ENCODE data around the gene NUP153. TPM values are rescaled to one million over a fixed set of nuclear protein-coding genes. Genes with fewer than 3 reads are reported as not detected.
A peak's percentile ranks its signal among the peaks of the same experiment; 100 is the strongest.

NUP153 gene
- total RNA-seq, 1 experiment from 2014 or later, result 37.8 TPM

DNA sequence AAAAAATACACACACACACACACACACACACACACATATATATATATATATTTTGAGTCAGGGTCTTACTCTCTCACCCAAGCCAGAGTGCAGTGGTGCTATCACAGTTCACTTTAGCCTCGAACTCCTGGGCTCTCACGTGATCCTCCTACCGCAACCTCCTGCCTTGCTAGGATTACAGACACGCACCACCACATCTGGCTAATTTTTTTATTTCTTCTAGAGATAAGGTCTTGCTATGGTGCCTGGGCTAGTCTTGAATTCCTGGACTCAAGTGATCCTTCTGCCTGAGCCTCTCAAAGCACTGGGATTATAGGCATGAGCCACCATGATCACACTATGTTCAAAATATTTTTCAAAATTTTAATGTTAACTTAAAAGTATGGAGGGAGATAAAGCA is 43.5 kb downstream of the NUP153 start:
- no peak for DNase-seq (ENCODE audit: low spot score)

DNA sequence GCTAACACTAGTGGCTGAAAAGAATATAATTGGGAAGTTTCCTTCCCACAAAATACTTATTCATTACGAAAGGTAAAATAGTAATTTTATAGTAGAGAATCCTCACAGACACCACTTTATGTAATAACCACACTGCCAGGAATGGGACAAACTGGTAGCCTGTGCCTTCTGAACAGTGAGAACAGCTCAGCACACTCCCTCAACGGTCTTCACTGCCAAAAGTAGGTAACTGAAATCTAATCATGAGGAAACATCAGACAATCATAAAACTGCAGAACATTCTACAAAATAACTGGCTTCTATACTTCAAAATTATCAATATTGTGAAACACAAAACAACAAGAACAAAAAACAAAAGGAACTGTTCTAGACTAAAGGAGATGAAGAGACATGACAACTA is 44.1 kb downstream of the NUP153 start:
- no peak for DNase-seq (ENCODE audit: low spot score)

DNA sequence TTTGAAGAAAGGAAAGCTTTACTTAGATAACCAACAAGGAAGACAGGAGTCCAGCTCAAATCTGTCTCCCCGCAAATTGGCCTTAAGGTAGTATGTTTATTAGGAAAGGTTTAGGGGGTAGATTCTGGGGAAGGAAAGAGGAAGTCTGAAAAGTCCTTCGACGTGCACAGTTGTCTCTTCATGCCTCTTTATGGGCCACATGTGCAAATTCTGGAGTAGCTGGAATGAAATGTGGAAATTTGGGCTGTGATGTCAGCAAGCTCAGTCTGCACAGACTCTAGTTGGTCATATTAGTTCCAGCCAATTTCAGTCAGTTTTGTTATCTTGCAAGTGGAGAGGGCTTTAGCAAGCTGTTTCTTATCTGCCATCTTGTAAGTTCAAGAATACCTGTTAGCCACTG is 50.1 kb downstream of the NUP153 start:
- no peak for DNase-seq (ENCODE audit: low spot score)

DNA sequence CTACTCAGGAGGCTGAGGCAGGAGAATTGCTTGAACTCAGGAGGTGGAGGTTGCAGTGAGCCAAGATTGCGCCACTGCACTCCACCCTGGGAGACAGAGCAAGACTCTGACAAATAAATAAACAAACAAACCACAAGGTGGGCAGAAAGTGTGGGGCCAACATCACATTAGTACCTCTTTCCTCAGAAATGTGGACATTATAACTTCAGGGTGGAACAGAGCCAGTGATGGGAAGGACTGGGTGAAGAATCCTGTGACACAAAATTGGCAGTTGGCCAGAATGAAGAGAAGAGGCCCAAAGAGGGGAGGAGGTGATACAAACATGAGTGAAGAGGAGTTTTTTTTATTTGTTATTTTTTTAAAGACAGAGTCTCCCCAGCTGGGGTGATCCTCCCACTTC is 50.6 kb downstream of the NUP153 start:
- peak; percentile 30 for DNase-seq (ENCODE audit: low spot score)

DNA sequence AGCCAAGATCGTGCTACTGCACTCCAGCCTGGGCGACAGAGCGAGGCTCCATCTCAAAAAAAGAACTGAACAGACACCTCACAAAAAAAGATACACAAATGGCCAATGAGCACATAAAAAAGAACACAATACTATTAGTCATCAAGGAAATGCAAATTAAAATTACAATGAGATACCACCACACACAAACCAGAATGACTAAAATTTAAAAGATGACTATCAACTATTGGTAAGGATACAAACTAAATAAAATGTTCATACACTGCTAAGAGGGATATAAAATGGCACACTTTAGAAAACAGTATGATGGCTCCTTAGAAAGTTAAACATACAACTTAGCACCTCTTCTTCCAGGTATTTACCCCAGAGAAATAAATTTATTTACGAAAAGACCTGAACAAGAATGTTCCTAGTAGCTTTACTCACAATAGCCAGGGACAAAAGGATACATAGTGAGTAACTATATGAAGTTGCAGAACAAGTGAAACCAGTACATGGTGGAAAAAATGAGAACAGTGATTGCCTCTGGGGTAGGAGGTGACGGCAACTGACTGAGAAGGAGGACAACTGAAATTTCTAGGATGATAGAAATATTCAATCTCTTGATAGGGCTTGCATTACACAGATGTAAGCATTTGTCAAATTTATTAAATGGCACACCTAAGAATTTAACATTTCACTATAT is 53.4 kb downstream of the NUP153 start:
- DNase-seq (ENCODE audit: low spot score), result no peak

DNA sequence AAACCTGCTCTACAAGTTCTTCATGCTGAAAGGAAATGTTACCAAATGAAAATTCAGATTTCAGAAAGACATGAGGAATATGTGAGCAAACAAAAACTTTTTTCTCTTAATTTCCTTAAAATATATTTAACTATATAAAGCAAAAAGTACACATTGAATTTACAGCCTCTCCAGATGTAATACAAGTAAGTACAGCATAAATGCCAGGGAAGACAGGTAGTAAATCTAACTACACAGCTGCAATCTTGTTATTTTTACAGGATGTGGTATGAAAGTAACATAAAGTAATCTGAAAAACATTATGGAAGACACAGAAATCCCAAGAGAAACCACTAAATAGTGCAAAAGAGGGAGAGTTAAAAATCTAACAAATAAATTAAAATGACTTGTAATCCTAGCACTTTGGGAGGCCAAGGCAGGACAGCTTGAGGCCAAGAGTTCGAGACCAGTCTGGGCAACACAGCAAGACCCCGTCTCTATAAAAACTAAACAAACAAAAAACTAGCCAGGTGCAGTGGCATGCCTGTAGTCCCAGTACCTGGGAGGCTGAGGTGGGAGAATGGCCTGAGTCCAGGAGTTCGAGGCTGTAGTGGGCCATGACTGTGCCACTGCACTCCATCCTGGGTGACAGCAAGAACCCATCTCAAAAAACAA is 55.9 kb downstream of the NUP153 start:
- no peak for DNase-seq (ENCODE audit: low spot score)

DNA sequence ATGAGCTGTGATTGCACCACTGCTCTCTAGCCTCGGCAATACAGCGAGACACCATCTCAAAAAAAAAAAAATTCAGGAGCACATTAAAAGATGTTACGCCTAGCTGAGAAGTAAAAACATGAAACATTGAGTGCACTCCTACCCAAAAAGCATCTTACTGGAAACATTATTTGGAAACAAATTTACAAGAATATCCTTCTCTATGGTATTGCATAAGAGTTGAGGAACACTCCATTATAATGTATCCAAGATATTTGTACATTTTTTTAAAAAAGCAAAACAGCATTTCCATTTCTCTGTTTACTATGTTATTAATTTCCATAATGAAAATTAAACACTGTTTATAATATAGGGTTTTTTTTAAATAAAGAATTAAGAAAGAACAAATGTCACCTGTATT is 58.0 kb downstream of the NUP153 start:
- no peak for DNase-seq (ENCODE audit: low spot score)

DNA sequence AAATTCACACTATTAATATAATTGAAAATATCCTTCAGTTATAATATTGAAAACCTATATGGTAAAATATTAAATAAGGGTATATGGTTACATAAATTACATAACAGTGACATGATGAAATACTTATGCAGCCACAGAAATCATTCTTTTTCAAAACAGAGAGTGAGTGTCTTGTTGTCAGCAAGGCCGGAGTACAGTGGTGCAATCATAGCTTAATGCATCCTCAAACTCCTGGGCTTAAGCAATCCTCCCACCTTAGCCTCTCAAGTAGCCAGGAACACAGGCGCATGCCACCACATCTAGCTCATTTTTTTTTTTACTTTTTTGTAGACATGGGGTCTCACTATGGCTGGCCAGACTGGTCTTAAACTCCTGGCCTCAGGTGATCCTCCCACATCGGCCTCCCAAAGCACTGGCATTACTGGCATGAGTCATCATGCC is 66.2 kb downstream of the NUP153 start:
- no peak for DNase-seq (ENCODE audit: low spot score)

DNA sequence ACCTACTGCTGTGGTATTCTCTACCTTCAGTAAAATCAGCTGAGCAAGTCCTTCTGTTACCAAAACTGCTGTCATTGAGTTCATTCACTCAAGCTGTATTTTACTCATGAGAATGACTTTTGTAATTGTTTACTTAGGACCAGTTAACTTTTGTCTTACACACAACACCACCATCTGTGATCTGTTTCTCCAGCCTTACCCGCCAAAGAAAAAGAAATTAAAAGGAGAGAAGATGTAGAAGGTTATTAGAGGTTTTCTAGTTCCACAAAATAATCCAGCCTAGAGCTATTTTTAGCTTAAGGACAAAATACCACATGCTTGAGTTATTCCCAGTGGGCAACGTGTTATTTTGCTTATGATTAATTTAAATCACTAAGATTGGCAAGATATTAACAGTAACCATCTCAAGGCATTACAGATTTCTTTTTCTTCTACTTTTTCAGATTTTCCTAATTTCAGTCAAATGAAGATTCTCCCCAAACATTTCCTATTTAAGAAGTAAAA is 68.5 kb downstream of the NUP153 start:
- no peak for DNase-seq (ENCODE audit: low spot score)

DNA sequence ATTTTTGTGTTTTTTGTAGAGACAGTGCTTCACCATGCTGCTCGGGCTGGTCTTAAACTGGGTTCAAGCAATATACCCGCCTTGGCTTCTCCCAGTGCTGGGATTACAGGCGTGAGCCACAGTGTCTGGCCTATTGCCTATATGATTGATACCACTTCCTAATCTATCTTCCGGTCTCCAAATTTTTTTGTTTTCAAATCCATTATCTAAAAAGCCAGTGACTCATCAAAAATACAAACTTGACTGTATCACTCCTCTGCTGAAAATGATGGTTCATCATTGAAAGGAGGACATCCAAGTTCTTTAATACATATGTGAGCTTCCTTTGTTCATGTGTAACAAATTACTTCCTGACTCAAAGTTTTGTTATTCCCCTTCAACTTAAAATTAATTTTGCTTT is 71.2 kb downstream of the NUP153 start:
- DNase-seq (ENCODE audit: low spot score), result no peak

DNA sequence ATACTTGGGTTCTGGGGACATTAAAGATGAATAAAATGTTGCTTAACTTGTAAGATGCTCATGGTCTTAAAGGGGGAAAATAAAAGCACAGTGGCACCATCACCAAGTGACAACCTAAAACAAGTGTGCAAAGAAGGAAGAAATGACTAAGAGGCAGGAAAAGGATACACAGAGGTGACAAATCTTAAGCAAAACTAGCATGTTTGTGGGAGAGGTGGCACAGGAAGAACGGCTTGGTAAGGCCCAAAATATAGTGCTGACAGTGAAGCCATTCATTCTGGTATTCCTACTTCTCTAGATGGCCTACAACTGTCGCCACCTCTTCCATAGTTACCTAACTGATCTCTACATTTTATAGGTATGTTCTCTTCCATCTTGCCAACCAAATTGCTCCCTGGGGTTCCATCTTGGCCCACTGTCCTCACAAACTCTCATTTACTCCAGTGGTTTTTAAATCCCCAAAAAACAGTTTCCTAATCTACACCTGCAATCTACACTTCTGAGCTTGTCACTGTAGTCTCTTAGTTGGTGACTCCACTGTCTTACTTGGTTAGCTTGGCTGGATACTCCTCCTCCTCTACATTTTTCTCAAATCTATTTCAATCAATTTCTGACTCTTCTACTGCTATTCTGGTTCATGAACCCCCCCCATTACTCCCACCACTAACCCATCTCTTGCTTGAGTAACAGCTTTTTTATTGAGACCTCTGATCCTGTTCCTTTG is 73.1 kb downstream of the NUP153 start:
- DNase-seq (ENCODE audit: low spot score), result no peak

DNA sequence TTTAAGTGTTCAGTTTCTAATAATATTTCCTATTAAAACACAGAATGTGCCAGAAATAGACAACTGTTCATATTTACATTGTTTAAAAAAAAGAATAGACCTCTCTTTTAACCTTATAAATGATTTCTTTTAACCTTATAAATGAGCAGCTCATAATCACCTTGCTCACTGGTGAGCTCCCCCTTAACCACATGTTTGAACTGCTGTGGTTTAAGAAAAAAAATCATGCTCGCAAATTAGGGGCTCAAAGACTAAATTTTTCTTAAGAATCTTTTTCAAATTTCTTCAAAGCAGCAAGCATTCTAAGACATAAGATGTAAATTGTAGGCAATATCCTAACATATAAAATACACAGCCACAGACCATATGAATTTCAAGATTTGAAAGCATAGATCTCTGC is 73.8 kb downstream of the NUP153 start:
- no peak for DNase-seq (ENCODE audit: low spot score)

DNA sequence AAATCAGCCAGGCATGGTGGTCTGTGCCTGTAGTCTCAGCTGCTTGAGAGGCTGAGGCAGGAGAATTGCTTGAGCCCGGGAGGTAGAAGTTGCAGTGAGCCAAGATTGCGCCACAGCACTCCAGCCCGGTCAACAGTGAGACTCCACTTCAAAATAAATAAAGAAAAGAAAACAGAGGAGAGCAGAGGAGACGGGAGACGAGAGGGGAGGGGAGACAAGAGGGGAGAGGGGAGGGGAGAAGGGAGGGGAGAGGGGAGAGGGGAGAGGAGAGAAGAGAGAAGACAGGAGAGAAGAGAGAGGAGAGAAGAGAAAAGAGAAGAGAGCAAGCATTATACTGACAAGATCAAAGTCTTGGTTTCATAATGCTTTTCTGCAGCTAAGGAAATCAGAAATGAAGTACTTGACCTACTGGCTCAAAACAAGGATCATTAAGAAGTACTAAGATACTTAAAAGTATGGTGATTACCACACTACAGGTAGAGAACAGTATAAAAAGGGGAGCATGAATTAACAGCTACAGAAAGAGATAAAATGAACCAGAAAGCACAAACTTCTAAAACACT is 76.1 kb downstream of the NUP153 start:
- DNase-seq (ENCODE audit: low spot score), result peak; percentile 11

DNA sequence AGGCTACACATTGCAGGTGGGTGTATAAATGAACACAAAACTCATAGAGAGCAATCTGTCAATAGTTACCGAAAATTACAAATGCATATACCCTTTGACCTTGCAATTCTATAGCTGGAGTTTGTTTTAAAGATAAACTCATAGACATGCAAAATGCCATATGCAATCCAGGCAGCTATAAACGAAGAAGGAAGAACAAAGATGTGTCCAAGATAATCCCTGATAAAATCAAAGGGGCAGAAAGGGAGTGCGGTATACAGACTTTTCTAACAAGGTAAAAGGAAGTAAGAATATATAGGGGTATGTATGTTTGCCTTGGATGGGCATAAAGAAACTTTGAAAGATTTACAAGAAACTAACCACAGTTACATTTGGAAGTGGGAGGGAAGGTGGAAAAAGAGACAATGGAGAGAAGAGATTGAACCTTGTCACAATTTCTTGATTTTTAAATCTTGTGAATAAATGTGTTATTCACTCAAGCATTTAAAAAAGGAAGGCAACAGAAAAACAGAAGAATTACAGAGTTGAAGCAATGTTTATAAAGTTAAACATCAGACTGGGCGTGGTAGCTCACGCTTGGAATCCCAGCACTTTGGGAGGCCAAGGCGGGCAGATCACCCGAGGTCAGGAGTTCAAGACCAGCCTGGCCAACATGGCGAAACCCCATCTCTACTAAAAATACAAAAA is 76.8 kb downstream of the NUP153 start:
- no peak for DNase-seq (ENCODE audit: low spot score)

DNA sequence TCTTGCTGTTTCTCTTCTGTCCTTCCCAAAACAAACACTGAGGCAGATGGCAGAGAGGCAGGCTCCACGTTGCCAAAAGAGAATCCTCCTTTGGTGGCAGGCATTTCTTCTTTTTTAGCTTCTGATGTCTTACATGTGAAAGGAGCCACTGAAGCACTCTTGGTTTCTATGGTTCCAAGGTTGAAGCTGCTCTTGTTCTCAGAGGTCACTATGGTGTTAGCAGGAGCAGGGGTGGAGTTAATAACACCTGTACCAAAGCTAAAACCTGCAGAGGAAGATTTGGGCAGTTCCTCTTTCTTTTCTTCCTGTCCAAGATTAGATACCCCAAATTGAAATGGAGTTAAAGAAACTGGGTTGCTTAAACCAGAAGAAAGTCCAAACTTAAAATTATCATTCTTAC is 77.9 kb downstream of the NUP153 start:
- DNase-seq (ENCODE audit: low spot score), result no peak

DNA sequence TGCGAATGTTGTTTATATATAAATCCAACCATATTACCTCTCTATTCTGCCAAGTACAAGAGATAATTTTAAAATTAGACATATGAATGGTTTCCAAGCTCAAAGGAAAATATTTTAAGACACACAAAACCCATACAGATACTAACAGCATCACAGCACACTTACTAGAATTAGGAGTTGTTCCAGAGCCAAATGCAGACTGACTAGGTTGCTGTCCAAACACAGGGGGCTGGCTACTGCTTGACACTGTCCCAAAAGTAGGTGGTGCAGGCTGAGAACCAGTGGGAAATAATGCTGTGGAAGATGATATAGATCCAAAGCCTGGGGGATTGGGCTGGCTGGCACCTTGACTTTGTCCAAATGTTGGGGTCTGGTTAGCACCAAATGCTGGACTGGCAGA is 82.3 kb downstream of the NUP153 start:
- no peak for DNase-seq (ENCODE audit: low spot score)

DNA sequence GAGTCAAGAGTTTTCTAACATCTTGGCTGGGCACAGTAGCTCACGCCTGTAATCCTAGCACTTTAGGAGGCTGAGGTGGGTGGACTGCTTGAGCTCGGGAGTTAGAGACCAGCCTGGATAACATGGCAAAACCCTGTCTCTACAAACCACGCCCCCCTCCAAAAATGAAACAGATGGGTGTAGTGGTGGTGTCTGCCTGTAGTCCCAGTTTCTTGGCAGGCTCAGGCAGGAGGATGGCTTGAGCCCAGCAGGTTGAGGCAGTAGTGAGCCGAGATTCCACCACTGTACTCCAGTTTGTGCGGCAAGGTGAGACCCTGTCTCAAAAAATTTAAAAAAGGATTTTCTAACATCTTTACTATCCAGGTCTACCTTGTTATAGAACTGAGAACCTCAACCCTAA is 84.6 kb downstream of the NUP153 start:
- no peak for DNase-seq (ENCODE audit: low spot score)

DNA sequence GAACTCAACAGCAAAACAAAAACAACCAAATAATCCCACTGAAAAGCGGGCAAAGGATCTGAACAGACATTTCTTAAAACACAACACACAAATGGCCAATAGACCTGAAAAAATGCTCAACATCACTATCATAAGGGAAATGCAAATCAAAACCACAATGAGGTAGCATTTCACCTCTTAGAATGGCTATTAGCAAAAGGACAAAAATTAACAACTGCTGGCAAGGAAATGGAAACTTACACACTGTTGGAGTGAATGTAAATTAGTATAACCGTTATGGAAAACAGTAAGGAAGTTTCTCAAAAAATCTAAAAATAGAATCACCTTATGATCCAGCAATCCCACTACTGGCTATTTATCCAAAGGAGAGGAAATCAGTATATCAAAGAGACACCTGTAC is 85.7 kb downstream of the NUP153 start:
- DNase-seq (ENCODE audit: low spot score), result no peak

DNA sequence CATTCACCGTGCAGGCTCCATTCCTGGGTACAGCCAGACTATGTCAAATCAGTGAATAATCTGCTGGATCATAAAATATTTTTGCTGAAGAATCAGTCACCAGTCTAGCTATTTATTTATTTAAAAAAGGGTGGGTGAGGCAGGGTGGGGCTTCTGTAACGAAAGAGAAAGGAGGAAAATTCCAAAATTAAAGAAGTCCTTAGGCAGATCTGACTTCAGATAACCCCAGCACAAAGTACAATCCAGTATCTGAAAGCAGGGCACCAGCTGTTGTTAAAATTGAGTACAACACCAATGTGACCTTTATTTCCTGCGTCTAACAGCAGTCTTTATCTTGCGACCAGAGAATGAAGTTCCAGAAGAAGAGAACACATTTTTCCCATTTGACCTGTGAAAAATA is 90.9 kb downstream of the NUP153 start:
- DNase-seq (ENCODE audit: low spot score), result no peak

DNA sequence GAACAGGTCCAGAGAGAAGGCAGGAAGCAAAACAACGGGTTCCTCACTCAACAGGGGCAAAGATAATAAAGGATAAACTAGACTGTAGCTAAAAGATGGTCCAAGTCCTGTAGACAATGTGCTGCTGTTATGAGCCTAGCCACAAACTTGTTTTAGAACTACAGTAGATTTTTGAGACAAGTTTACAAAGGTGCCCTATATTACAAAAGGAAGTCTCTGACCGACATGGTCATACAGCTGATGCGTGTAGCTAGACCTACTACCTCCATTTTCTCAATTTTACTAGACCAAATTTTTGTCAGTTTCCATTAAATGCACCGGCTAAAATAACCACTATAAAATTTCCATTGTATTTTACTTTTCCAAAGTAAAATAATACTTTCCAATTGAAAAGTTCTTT is 94.7 kb downstream of the NUP153 start:
- DNase-seq (ENCODE audit: low spot score), result no peak

DNA sequence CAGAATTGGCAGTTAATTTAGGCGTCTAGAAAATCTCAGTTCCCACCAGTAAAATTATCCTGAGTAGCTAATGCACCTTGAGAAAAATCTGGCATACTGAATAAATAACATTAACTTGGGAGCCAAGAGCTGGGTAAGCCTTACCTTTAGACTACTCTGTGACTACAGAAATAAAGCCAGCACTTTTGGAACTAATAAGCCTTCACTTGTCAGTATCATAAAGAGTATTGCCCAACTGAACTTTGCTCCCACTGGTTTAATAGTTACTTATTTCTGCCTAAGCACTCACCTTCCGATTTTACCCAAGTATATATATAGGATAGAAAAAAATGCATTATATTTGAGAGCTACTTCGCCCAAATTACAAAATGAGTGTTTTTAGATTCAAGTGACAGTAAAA is 95.9 kb downstream of the NUP153 start:
- DNase-seq (ENCODE audit: low spot score), result no peak

DNA sequence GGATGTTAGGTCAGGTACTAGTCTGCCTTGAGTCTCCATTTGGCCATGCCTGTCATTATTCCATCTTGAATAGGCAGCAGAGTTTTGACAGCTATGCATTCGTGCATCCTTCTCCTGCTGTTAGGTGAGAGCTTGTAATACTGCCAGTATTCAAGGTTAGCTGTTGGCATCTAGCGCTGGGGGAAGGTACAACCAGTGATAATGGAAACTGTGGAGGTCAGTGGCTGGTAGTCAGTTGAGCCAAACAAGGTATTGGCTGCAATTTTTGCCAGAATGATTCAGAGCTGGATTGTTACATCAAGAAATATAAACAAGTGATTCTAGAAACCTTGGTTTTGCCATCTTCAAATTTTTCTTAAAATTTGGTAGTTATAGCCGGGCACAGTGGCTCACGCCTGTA is 100.1 kb downstream of the NUP153 start:
- no peak for DNase-seq (ENCODE audit: low spot score)
